GM18951 (cell line): Measurements from ENCODE around the gene FOXP1.
"Not testable (repeated sequence)": the region's sequence is repeated elsewhere in the genome, so short reads cannot be mapped to it uniquely, and the experiment has no call there.

Source experiments
- POLR2A ChIP-seq: IDR thresholded peaks from 4 replicates; pipeline ENCODE4 v1.6.1; 2011; ENCODE audit warnings: mild to moderate bottlenecking; ENCODE audit not compliant: insufficient read length, insufficient read depth; ENCODE audit errors: extremely low read depth
- in situ Hi-C: fragments of 300-500 bp; cut with MboI; formaldehyde crosslinking; loops from one replicate; pipeline ENCODE4 v1.12.0; 2022; ENCODE audit warnings: low sequenced_read_pairs, mixed read lengths, inconsistent platforms; ENCODE audit not compliant: unreplicated experiment

Gene FOXP1

DNA sequence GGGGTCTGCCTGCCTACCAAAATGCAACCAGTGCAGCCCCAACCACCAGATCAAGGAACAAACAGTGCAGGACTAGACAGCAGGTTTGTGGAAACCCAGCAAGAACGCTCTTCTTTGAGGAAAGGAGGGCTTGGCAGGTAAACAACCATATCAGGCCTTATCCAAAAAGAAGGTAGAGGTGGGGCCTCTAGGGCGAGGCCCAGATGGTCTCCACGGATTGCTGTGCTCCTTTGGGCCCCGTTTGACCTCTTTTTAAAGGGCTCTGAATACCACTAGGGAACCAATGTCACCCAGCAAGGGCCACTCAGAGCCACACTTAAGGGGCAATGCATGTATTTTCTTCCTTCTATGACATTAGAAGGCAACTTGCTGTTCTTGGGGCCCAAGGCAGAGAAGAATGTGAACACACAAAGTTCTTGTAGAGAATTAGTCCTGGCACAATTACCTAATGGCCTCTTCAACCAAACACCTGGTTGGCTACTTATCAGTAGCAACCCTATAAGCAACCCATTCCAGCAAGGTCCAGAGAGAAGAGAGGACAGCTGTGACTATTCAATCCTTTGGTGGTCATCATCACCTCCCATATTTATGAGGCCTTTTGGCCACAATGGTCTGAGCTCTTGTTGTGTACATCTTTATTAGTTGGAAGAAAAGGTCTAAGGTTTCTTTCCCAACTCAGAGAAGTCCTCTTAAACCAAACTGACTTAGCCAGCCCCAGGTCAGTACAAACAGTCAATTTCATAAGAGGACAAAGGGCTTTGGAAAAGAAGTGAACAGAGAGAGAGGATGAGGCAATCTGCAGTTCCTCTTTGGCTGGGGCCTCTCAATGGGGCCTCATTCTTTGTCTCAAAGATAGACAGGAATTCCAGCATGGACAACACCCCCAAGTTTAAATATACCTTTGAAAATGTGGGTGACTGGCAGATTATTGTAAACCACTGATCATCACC lies 36.0 kb downstream of the FOXP1 start:
- in situ Hi-C loops = no loop called here
- no peak for TF ChIP-seq POLR2A

GRCh38 chr3:71546821-71547220 lies 36.7 kb downstream of the FOXP1 start:
- in situ Hi-C loops = no loop called here
- TF ChIP-seq POLR2A = no peak

- in situ Hi-C loops = no loop called here
- no peak for TF ChIP-seq POLR2A
These were observed 38.2 kb downstream of the FOXP1 start for GRCh38 chr3:71545330-71545729.

DNA sequence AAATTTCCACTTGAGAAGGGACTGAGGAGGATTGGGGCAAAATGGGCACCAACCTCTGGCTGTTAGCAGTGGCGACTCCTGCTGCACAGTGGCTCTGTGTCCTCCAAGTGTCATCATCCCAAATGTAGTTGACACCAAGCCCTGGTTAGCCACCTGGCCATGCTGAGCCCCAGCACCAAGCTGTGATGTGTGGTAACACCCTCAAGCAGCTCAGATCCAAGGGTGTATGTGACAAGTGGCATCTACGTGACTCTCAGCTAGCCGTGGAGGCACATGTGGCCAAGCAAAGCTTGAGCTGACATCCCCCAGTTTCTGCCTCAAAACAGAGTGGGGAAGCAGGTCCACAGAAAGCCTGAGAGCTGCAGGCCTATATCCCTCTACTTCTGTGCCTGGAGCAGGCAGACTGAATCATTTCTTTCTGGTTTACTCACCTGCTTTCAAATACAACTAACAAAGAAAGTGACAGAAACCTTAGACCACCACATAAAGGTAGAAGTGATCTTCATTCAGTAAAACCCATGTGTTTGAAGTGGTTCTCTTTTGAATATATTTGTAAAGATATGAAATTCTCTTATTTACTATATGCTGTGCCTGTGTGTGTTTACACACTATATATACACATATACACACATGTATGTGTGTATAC lies 40.0 kb downstream of the FOXP1 start:
- in situ Hi-C loops = no loop called here
- TF ChIP-seq POLR2A = no peak

DNA sequence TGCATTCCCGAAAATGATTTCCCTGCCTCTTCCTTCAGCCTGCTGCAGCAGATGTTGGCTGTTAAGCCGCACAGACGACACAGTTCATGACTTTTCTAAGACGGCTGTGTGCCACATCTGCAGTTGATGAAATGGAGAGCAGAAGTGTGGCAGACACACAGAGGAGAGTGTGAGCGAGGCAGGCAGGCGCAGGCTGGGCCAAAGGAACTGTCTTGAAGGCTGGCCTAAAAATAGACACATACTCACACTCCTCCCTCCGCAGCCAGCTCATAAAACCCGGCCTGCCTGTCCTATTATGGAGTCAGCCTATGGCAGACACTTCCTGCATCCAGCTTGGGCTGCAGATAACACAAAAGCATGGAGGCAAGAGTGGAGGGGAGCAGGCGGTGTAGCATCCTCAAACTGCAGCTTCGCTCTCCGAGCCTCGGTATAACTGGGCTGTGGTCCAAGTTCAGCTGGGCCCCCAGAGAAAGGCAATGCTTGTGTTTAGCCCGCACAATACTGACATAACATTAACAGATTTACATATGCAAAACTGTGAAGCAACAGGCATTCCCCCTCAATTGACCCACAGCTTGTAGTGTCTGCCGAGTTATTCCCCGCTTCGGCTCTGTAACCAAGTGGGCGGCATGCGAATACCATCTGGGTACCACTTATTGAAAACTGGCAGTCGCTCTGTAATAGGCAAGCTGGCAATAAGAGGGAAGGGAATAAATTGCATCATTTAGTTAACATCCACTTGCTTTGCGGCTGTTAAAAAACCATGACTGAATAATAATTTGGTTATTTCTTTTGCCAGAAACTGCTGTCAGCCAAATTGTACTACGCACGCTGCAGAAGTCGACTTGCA lies 40.8 kb downstream of the FOXP1 start:
- TF ChIP-seq POLR2A = peak; percentile 39
- in situ Hi-C loops = no loop called here

GRCh38 chr3:71541313-71541712 lies 42.2 kb downstream of the FOXP1 start:
- TF ChIP-seq POLR2A = no peak
- in situ Hi-C loops = no loop called here

DNA sequence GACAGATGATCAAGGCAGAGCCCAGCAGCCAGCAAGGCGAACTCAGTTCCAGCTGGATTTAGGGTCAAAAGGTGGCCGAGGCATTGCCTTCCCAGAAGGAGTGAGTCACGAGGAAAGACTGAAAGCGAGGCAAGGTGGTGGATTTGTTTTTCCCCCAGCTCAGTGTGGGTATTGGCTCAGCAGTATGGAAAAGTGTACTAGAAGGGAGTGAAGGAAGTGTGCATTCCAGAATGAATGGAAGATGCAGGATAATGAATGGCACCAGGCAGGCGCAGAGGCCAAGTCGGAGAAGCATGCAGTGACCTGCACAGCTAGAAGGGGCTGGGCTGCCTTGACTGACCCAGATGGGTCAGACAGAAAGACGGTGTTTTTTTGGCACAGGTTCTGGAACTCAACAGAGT lies 46.3 kb downstream of the FOXP1 start:
- TF ChIP-seq POLR2A = no peak
- in situ Hi-C loops = no loop called here

DNA sequence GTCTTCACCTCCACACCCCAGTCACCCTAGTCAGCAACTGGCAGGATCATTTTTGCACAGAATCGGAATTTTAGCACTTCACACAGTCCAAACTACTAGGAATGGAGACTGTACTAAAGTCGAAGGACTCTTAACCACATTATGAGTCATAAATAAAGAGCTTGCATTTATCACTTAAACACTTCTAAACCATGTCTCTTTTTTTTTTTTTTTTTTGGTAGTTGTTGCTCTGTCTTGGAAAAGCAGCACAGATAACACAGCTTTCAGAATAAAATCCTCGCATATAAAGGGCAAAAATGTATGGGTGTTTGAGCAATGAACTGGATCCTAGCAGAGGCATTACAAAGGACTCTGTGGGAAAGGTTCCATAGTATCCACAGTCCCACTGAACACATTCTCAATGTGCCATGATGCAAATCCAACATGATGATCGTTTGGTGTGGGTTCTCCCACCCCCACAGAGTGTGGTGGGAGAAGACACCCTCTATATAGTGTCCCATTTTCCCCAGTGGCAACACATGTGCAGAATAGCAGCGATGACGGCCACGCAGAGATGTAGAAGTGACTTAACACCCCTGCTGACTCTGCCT lies 47.1 kb downstream of the FOXP1 start:
- no peak for TF ChIP-seq POLR2A
- in situ Hi-C loops = no loop called here

DNA sequence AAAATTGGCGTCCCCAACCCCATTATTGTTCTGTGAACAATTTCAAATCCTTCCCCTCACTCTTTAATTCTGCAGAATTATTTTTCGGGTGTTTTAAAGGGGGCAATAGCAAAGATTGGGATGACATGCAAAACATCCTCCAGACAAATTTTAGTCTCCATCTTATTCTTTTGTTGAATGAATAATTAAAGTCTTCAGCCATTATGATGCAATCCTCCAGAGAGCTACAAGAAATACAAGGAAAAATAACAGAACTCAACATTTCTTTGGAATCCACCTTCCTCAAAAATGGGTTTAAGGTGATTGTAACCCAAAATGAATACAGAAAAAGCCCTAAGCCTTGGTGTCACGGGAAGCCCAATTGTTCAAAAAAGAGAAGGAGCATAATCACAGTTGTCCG lies 49.9 kb downstream of the FOXP1 start:
- no peak for TF ChIP-seq POLR2A
- in situ Hi-C loops = no loop called here

DNA sequence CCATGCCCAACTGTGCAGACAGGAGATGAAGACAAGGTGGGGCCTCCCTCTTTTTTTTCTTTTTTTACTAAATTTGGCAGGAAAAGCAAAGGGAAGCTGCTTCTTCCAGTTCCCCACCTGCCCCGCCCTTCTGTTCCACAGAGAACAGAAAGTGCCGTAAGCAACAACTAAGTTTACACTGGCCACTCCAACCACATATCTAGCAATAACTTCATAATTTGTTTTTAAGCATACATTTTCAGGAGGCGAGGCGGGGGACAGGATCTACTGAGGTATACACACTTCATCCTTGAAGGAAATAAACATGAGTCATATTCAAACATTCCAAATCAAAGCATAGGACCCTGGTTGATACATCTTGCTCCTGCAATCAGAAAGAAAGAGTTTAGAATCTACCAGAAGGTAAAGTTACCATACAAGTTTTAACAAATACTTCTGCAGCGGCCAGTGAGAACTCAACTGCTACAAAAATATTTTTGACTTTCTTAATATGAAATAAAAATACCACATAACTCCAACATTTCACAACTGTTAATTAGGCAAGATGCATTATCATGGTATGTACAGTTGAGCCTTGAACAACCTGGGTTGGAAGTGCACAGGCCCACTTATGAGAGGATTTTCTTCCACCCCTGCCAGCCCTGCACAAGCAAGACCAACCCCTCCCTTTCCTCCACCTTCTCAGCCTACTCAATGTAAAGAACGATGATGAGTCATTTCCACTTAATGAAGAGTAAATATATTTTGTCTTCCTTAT lies 50.7 kb downstream of the FOXP1 start:
- in situ Hi-C loops = no loop called here
- no peak for TF ChIP-seq POLR2A

DNA sequence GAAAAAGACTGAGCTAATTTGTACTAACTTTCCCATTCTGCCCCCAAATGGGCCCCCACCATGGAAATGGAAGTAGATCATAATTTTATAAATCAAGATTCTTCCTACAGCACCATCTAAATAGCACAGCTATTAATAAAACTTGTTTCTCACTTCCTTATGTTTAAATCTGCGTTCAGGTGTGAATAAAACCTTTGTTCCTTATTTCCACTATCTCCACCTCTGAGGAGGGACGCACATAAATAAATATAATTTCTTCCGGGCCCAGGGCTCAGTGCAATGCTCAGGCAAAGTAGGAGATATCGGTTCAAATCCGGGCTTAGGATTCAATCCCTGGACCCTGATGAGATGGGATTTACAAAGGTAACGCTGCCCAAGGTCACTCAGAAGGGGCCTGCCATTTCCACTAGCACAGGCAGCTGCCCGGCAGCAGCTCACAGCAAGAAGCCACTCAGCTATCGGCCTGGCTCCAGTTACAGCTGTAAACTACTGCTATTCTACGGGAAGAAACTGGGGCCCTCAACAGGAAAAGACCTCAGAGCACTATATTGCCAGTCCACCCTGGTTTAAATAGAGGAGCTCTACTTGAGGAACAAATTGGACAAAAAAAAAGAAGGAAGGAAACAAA lies 52.5 kb downstream of the FOXP1 start:
- no peak for TF ChIP-seq POLR2A
- in situ Hi-C loops = no loop called here

- no peak for TF ChIP-seq POLR2A
- in situ Hi-C loops = no loop called here
These were observed 54.7 kb downstream of the FOXP1 start for GRCh38 chr3:71528816-71529215.

DNA sequence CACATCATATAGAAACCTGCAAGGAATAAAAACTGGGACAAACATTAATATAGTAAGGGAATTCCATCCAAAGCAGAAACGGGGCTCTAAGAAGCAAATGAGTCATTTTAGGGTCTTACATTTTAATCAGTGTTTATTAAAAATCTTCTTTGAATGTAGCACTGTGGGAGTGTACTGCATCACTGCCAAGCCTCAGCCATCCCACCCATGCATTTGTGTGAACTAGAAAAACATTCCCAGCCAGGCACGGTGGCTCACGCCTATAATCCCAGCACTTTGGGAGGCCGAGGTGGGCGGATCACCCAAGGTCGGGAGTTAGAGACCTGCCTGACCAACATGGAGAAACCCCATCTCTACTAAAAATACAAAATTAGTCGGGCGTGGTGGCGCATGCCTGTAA lies 57.1 kb downstream of the FOXP1 start:
- in situ Hi-C loops = not testable (repeated sequence)
